Left cardiac atrium (tissue), 4 donors: ENCODE data around the gene TMEM207. TPM values are rescaled to one million over a fixed set of nuclear protein-coding genes. Genes with fewer than 3 reads are reported as not detected.

Experiments
- ATAC-seq, 2 donors: fragments of 200-7000 bp; cut with Tn5 transposase; one replicate each; pipeline ENCODE4 v1.9.1; 2020; ENCODE audit warnings: mild to moderate bottlenecking in 2 of 2, moderate library complexity in 2 of 2
- DNase-seq: peaks from one replicate; pipeline ENCODE4 v3.0.0-alpha.2; 2020
- intact Hi-C, 2 donors: fragments of 100-400 bp; cut with DNase I; formaldehyde crosslinking; loops; one replicate each; pipeline versions ENCODE4 v1.14.1 to v1.15.1; 2022 to 2023
- total RNA-seq, 2 donors: library from RNA; stranded (reverse); fragmentation: NEBNext Ultra II Directional; extraction: Animal tissue kit (Norgen Biotek cat#: 25700); gene quantifications; one replicate each; pipeline ENCODE4 v1.2.1, GENCODE V29; 2021
- donor health status: DM: no; HTN: yes; CAD: no.
- donor health status: DM: no; HTN: yes; CAD: no; lungs with severe emphysema.
- donor health status: DM: yes; HTN: yes; CAD: no.
- donor health status: Dilated cardiomyopathy.

TMEM207 gene
- total RNA-seq, 2 donors from 2014 or later, result not detected

GRCh38 chr3:190446573-190447279, 3.0 kb downstream of the TMEM207 start:
- ATAC-seq (no peak), DNase-seq (no peak)
- intact Hi-C loops, result no loop called here

GRCh38 chr3:190444576-190445145, 5.0 kb downstream of the TMEM207 start:
- no peak for DNase-seq
- intact Hi-C loops, result no loop called here
- no peak for ATAC-seq

- intact Hi-C loops, result no loop called here
- DNase-seq (no peak), ATAC-seq (no peak)
Measured at GRCh38 chr3:190444006-190444405, 5.7 kb downstream of the TMEM207 start.

- no peak for DNase-seq
- intact Hi-C loops, result no loop called here
- no peak for ATAC-seq
Measured at GRCh38 chr3:190443257-190443656, 6.4 kb downstream of the TMEM207 start.

GRCh38 chr3:190442240-190442639, 7.5 kb downstream of the TMEM207 start:
- intact Hi-C loops, result no loop called here
- DNase-seq (no peak), ATAC-seq (no peak)

GRCh38 chr3:190436331-190436730, 13.4 kb downstream of the TMEM207 start:
- ATAC-seq, result no peak
- DNase-seq, result no peak
- intact Hi-C loops, result no loop called here

GRCh38 chr3:190435618-190436017, 14.1 kb downstream of the TMEM207 start:
- intact Hi-C loops, result no loop called here
- ATAC-seq (no peak), DNase-seq (no peak)

- intact Hi-C loops, result no loop called here
- ATAC-seq (no peak), DNase-seq (no peak)
Measured at GRCh38 chr3:190433626-190434025, 16.1 kb downstream of the TMEM207 start.

DNA sequence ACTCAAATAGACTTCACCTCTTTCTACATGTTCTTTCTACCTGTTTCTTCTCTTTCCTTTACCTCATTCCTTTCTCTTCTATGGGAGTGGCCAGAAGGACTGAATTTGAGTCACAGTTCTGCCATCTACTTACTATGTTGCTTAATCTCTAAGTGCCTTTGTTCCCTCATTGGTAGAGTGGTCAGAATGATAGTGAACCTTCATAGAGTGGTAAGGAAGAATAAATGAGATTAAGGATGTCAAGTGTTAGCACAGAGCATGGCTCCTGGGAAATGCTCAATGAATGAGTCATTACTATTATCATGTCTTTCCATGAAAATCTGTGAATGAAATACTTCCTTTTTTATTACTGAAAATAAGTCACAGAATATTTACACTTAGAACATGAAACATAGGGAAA, 17.5 kb downstream of the TMEM207 start:
- intact Hi-C loops, result no loop called here
- no peak for DNase-seq

GRCh38 chr3:190430906-190431305, 18.8 kb downstream of the TMEM207 start:
- ATAC-seq, result no peak
- no peak for DNase-seq

More for the DNA sequence above, 17.5 kb downstream of the TMEM207 start:
- ATAC-seq, result peak in 1 of 2 donors; percentile 64

DNA sequence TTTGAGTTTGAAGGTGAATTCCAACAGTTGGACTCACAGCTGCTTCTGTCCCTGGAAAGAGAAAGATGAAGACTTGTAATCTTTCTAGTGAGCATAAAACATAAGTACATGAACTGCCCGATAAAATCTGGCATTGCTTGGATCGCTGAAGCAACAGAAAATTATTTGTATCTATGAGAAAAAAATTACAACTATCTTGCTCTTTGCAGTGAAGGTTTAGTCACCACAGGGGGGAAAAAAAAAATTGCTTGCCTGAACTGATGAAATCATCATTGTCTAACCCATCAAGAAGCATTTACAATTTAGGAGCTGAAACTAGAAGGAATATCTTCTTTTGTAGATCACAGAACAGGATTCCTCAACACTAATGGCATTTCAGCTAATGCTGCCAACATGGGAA, 20.0 kb downstream of the TMEM207 start:
- intact Hi-C loops, result loop anchor here in 1 of 2 donors (10.0 kb wide), 2 partner anchors 205 to 465 kb away; no protein-coding TSS in a partner anchor
- DNase-seq (no peak), ATAC-seq (no peak)

More at GRCh38 chr3:190430906-190431305, 18.8 kb downstream of the TMEM207 start:
- intact Hi-C loops, result no loop called here

DNA sequence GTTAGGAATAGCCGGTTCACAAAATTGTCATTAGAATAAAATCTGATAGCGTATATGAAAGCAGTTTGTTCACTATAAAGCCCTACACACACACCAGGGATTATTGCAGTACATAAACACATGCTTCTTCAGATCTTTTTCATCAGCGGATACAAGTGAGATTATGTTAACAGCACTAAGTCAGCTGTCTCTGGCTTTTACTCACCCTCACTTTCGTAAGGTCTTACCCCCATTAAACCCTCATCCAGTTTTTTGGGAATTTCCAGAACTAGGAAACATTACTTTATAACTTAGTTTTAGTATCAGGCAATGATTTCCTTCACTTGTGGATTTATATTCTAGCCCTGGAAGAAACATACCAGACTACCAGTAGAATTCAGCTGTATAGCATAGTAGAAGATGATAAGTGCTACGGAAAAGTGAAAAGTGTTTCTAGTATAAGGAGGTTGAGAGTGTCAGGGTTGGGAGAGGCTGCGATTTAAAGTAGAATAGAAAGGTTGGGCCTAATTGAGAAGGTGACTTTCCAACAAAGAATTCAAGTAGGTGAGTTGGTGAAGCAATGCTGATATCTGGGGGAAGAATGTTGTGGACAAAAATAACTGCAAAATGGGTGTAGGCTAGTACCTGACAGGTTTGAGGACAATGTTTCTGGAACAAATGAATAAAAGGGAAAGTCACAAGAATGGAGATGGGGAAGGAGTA, 22.7 kb downstream of the TMEM207 start:
- DNase-seq (no peak), ATAC-seq (no peak)
- intact Hi-C loops, result loop anchor here in 1 of 2 donors (10.0 kb wide), 2 partner anchors 202 to 462 kb away; no protein-coding TSS in a partner anchor

DNA sequence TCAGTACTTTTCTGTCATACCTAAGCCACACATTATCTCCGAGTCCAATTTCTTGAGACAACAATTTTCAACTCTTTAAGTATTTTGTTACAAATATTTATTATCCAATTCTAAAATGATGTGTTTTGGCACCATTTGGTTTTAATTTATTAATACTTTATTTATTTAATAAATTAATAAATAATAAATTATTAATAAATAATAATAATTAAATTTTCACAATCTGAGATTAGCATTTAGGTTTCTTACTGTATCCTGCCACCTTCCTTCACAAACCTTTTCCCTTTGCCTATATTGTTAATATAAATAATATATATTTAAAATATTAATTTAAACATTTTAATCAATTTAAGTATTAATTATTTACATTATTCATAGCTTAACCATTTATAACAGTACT, 23.9 kb downstream of the TMEM207 start:
- intact Hi-C loops, result loop anchor here in 1 of 2 donors (10.0 kb wide), 2 partner anchors 201 to 461 kb away; no protein-coding TSS in a partner anchor
- ATAC-seq, result no peak
- no peak for DNase-seq

GRCh38 chr3:190424478-190425439, 24.9 kb downstream of the TMEM207 start:
- DNase-seq (peak; percentile 48), ATAC-seq (peak; percentile 44 to 55)
- intact Hi-C loops, result loop anchor here in 1 of 2 donors (10.0 kb wide), 2 partner anchors 200 to 460 kb away; no protein-coding TSS in a partner anchor

GRCh38 chr3:190424108-190424477, 25.6 kb downstream of the TMEM207 start:
- no peak for ATAC-seq
- intact Hi-C loops, result loop anchor here in 1 of 2 donors (10.0 kb wide), 2 partner anchors 199 to 459 kb away; no protein-coding TSS in a partner anchor
- DNase-seq, result no peak

DNA sequence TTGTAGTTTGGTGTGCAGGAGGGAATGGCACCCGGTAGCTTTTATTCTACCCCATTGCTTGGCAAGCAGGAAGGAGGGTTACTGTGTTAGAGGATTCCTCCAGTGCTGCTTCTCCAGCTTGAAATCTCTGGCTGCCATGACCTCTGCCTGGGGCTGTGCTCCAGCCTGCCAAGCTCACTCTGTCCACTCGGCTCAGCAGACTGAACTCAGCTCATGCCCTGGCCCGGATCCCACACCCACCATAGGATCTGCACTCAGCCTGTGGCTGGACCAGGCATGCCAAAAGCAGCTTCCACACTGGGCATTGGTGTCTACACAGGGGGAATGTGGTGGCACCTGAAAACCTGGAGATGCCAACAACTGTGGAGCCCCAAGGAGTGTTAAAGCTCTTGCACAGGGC, 35.4 kb downstream of the TMEM207 start:
- intact Hi-C loops, result no loop called here
- DNase-seq (no peak), ATAC-seq (peak; percentile 41 to 62)

GRCh38 chr3:190404715-190405114, 45.0 kb downstream of the TMEM207 start:
- no peak for DNase-seq
- ATAC-seq, result no peak
- intact Hi-C loops, result no loop called here

DNA sequence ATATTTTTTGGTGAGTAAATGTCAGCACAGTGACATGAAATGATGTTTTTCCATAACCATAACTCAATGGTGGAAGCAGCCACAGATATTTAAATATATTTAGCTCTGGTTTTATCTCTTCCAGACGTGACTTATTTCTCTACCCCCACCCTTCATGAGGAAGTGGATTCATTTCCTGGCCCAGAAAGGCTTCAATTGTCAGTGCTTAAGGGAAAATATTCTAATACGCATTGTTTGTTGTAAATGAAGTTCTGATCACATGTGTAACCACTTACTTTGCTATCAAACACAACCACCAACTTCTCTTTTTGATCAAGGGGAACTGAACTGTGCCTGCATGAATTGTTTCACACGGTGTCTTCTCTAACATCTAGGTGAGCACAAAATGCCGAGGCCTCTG, 47.7 kb downstream of the TMEM207 start:
- DNase-seq, result no peak
- no peak for ATAC-seq
- intact Hi-C loops, result no loop called here

DNA sequence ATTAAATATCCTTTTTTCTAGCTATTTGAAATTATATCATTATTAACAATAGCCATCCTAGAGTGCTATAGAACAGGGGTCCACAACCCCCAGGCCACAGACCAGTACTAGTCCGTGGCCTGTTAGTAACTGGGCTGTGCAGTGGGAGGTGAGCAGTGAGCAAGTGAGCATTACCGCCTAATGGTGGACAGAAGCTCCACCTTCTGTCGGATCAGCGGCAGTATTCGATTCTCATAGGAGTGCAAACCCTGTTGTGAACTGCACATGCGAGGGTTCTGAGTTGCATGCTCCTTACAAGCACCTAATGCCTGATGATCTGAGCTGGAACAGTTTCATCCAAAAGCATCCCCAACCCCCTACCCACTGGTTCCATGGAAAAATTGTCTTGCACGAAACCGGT, 50.0 kb downstream of the TMEM207 start:
- ATAC-seq (no peak), DNase-seq (no peak)
- intact Hi-C loops, result no loop called here
